Mononuclear cell (primary cell): ENCODE measurements around the gene PSG2. TPM values are rescaled to one million over a fixed set of nuclear protein-coding genes. Genes with fewer than 3 reads are reported as not detected.
"Not testable (repeated sequence)": the region's sequence is repeated elsewhere in the genome, so short reads cannot be mapped to it uniquely, and the experiment has no call there.

Experiments
- H3K27me3 ChIP-seq: 2 replicates; pipeline ENCODE4 v1.6.0; 2011; ENCODE audit warnings: low read length, control low read depth; ENCODE audit not compliant: insufficient read depth
- H3K4me1 ChIP-seq: 2 replicates; pipeline ENCODE4 v1.5.1; 2011; ENCODE audit warnings: mild to moderate bottlenecking, low read length, control low read depth; ENCODE audit not compliant: insufficient read depth
- H3K4me3 ChIP-seq: 2 replicates; pipeline ENCODE4 v1.5.1; 2011; ENCODE audit warnings: mild to moderate bottlenecking, low read length, moderate library complexity
- H3K9me3 ChIP-seq: 2 replicates; pipeline ENCODE4 v1.5.1; 2011; ENCODE audit warnings: low read depth, mild to moderate bottlenecking, control low read depth, low read length
- total RNA-seq: library from RNA; depleted of rRNA; stranded (reverse); fragments of >200 nt; gene quantifications from one replicate; pipeline ENCODE4 v1.2.3, GENCODE V29; 2012

Gene PSG2
- total RNA-seq = not detected

GRCh38 chr19:43082601-43083000 is at the start of gene PSG2:
TSS of gene PSG2 (minus strand) at chr19:43082701. CDS start at chr19:43082569, 132 bp downstream.
- not testable (repeated sequence) for H3K4me3 ChIP-seq, H3K9me3 ChIP-seq, H3K27me3 ChIP-seq, H3K4me1 ChIP-seq

- not testable (repeated sequence) for H3K9me3 ChIP-seq, H3K4me3 ChIP-seq, H3K27me3 ChIP-seq, H3K4me1 ChIP-seq
Observed at GRCh38 chr19:43131281-43131842, 48.9 kb upstream of the PSG2 start.

GRCh38 chr19:43129197-43129596 is 46.7 kb upstream of the PSG2 start:
- not testable (repeated sequence) for H3K9me3 ChIP-seq, H3K4me3 ChIP-seq, H3K27me3 ChIP-seq, H3K4me1 ChIP-seq

- H3K4me3 ChIP-seq, H3K27me3 ChIP-seq, H3K4me1 ChIP-seq, H3K9me3 ChIP-seq: not testable (repeated sequence)
Observed at GRCh38 chr19:43127336-43127735, 44.8 kb upstream of the PSG2 start.

GRCh38 chr19:43126720-43127119 is 44.2 kb upstream of the PSG2 start:
- H3K9me3 ChIP-seq = no peaks in the 10 kb centered on the region
- H3K4me1 ChIP-seq = no peaks in the 10 kb centered on the region
- H3K27me3 ChIP-seq = no peaks in the 10 kb centered on the region
- H3K4me3 ChIP-seq = no peak overlapping the region

GRCh38 chr19:43124360-43124759 is 41.9 kb upstream of the PSG2 start:
- no peaks in the 10 kb centered on the region for H3K27me3 ChIP-seq
- H3K9me3 ChIP-seq = no peaks in the 10 kb centered on the region
- no peak overlapping the region for H3K4me3 ChIP-seq
- no peaks in the 10 kb centered on the region for H3K4me1 ChIP-seq

- not testable (repeated sequence) for H3K4me3 ChIP-seq, H3K9me3 ChIP-seq, H3K27me3 ChIP-seq, H3K4me1 ChIP-seq
Observed at GRCh38 chr19:43120433-43121026, 38.0 kb upstream of the PSG2 start.

GRCh38 chr19:43119526-43119925 is 37.0 kb upstream of the PSG2 start:
- H3K9me3 ChIP-seq, H3K4me1 ChIP-seq, H3K27me3 ChIP-seq, H3K4me3 ChIP-seq: not testable (repeated sequence)

GRCh38 chr19:43116421-43116820 is 33.9 kb upstream of the PSG2 start:
- not testable (repeated sequence) for H3K27me3 ChIP-seq, H3K9me3 ChIP-seq, H3K4me1 ChIP-seq, H3K4me3 ChIP-seq

- not testable (repeated sequence) for H3K4me3 ChIP-seq, H3K9me3 ChIP-seq, H3K4me1 ChIP-seq, H3K27me3 ChIP-seq
Observed at GRCh38 chr19:43115548-43115947, 33.0 kb upstream of the PSG2 start.

GRCh38 chr19:43115064-43115463 is 32.6 kb upstream of the PSG2 start:
- H3K27me3 ChIP-seq, H3K4me3 ChIP-seq, H3K4me1 ChIP-seq, H3K9me3 ChIP-seq: not testable (repeated sequence)

GRCh38 chr19:43114626-43115025 is 32.1 kb upstream of the PSG2 start:
- H3K4me3 ChIP-seq, H3K27me3 ChIP-seq, H3K9me3 ChIP-seq, H3K4me1 ChIP-seq: not testable (repeated sequence)

GRCh38 chr19:43107401-43107800 is 24.9 kb upstream of the PSG2 start:
- not testable (repeated sequence) for H3K4me3 ChIP-seq, H3K9me3 ChIP-seq, H3K27me3 ChIP-seq, H3K4me1 ChIP-seq

GRCh38 chr19:43105496-43105895 is 23.0 kb upstream of the PSG2 start:
- no peak overlapping the region for H3K4me3 ChIP-seq
- no peaks in the 10 kb centered on the region for H3K4me1 ChIP-seq
- H3K9me3 ChIP-seq = no peaks in the 10 kb centered on the region

GRCh38 chr19:43104215-43104850 is 21.8 kb upstream of the PSG2 start:
- not testable (repeated sequence) for H3K4me1 ChIP-seq, H3K9me3 ChIP-seq, H3K4me3 ChIP-seq, H3K27me3 ChIP-seq

More at GRCh38 chr19:43105496-43105895, 23.0 kb upstream of the PSG2 start:
- H3K27me3 ChIP-seq = no peaks in the 10 kb centered on the region

GRCh38 chr19:43101950-43102349 is 19.4 kb upstream of the PSG2 start:
- Histone ChIP-seq H3K9me3 (no peaks in the 10 kb centered on the region), H3K27me3 (no peaks in the 10 kb centered on the region), H3K4me1 (no peaks in the 10 kb centered on the region), H3K4me3 (no peak overlapping the region)
